Activated naive CD8-positive, alpha-beta T cell treated with anti-CD3 and anti-CD28 coated beads, Interleukin-2, amount 50 U/mL, for 24 hours (primary cell): ENCODE results near the gene TMEM14A.
"Not testable (repeated sequence)": the region's sequence is repeated elsewhere in the genome, so short reads cannot be mapped to it uniquely, and the experiment has no call there.

ENCODE experiments used
- ATAC-seq: fragments of 150-1000 bp; cut with Tn5 transposase; one replicate; pipeline ENCODE4 v1.10.0; 2021
- DNase-seq: peaks from one replicate; pipeline ENCODE4 v3.0.0; 2021
- H3K27ac Mint-ChIP-seq: one replicate; pipeline ENCODE4 v1.8.0; 2021; ENCODE audit warnings: mild to moderate bottlenecking, mixed read lengths
- H3K27me3 Mint-ChIP-seq: one replicate; pipeline ENCODE4 v1.8.0; 2021; ENCODE audit warnings: mixed read lengths
- H3K36me3 Mint-ChIP-seq: one replicate; pipeline ENCODE4 v1.8.0; 2021; ENCODE audit warnings: low read depth, mixed read lengths
- H3K4me1 Mint-ChIP-seq: one replicate; pipeline ENCODE4 v1.8.0; 2021; ENCODE audit warnings: mixed read lengths
- H3K4me3 Mint-ChIP-seq: one replicate; pipeline ENCODE4 v1.8.0; 2021; ENCODE audit warnings: mild to moderate bottlenecking, moderate library complexity, mixed read lengths
- H3K9me3 Mint-ChIP-seq: one replicate; pipeline ENCODE4 v1.8.0; 2021; ENCODE audit warnings: mixed read lengths

Gene TMEM14A

GRCh38 chr6:52696418-52696817, 25.5 kb downstream of the TMEM14A start:
- ATAC-seq = no peak
- no peaks in the 10 kb centered on the region for H3K36me3 Mint-ChIP-seq
- H3K27ac Mint-ChIP-seq = no peak overlapping the region
- H3K4me3 Mint-ChIP-seq = no peak overlapping the region
- peaks cover 13% of the 10 kb centered on the region for H3K27me3 Mint-ChIP-seq
- no peak for DNase-seq
- H3K4me1 Mint-ChIP-seq = no peaks in the 10 kb centered on the region
- peaks cover 2% of the 10 kb centered on the region for H3K9me3 Mint-ChIP-seq

GRCh38 chr6:52697903-52698302, 27.0 kb downstream of the TMEM14A start:
- DNase-seq (no peak), ATAC-seq (no peak)
- Mint-ChIP-seq H3K9me3 (peaks cover 2% of the 10 kb centered on the region), H3K4me3 (no peak overlapping the region), H3K36me3 (no peaks in the 10 kb centered on the region), H3K4me1 (no peaks in the 10 kb centered on the region), H3K27me3 (peaks cover 17% of the 10 kb centered on the region), H3K27ac (no peak overlapping the region)

GRCh38 chr6:52704060-52704459, 33.1 kb downstream of the TMEM14A start:
- H3K36me3 Mint-ChIP-seq = peaks cover 1% of the 10 kb centered on the region
- no peak for ATAC-seq
- H3K4me3 Mint-ChIP-seq = no peak overlapping the region
- no peak for DNase-seq
- peaks cover 8% of the 10 kb centered on the region for H3K9me3 Mint-ChIP-seq
- H3K4me1 Mint-ChIP-seq = no peaks in the 10 kb centered on the region
- peaks cover 13% of the 10 kb centered on the region for H3K27me3 Mint-ChIP-seq
- no peak overlapping the region for H3K27ac Mint-ChIP-seq

GRCh38 chr6:52704781-52705502, 34.0 kb downstream of the TMEM14A start:
- not testable (repeated sequence) for H3K27me3 Mint-ChIP-seq, H3K4me3 Mint-ChIP-seq, ATAC-seq, H3K27ac Mint-ChIP-seq, H3K36me3 Mint-ChIP-seq, H3K4me1 Mint-ChIP-seq, DNase-seq, H3K9me3 Mint-ChIP-seq

GRCh38 chr6:52706001-52706400, 35.1 kb downstream of the TMEM14A start:
- DNase-seq = no peak

GRCh38 chr6:52707963-52708680, 37.2 kb downstream of the TMEM14A start:
- Mint-ChIP-seq H3K36me3 (peaks cover 1% of the 10 kb centered on the region), H3K27me3 (peaks cover 2% of the 10 kb centered on the region)
- ATAC-seq = no peak

More at GRCh38 chr6:52706001-52706400, 35.1 kb downstream of the TMEM14A start:
- H3K4me3 Mint-ChIP-seq = no peak overlapping the region
- H3K9me3 Mint-ChIP-seq = peaks cover 8% of the 10 kb centered on the region
- H3K4me1 Mint-ChIP-seq = no peaks in the 10 kb centered on the region
- H3K36me3 Mint-ChIP-seq = peaks cover 1% of the 10 kb centered on the region
- no peak for ATAC-seq
- peaks cover 6% of the 10 kb centered on the region for H3K27me3 Mint-ChIP-seq
- no peak overlapping the region for H3K27ac Mint-ChIP-seq

GRCh38 chr6:52712136-52712535, 41.2 kb downstream of the TMEM14A start:
- Mint-ChIP-seq H3K4me3 (no peak overlapping the region), H3K36me3 (no peaks in the 10 kb centered on the region), H3K27ac (no peak overlapping the region), H3K27me3 (peaks cover 6% of the 10 kb centered on the region), H3K9me3 (peaks cover 8% of the 10 kb centered on the region), H3K4me1 (no peaks in the 10 kb centered on the region)
- DNase-seq = no peak
- no peak for ATAC-seq

More at GRCh38 chr6:52707963-52708680, 37.2 kb downstream of the TMEM14A start:
- H3K9me3 Mint-ChIP-seq = peaks cover 8% of the 10 kb centered on the region
- no peaks in the 10 kb centered on the region for H3K4me1 Mint-ChIP-seq
- H3K4me3 Mint-ChIP-seq = no peak overlapping the region
- no peak overlapping the region for H3K27ac Mint-ChIP-seq
- DNase-seq = no peak

GRCh38 chr6:52714761-52715160, 43.8 kb downstream of the TMEM14A start:
- not testable (repeated sequence) for H3K4me3 Mint-ChIP-seq, DNase-seq, H3K4me1 Mint-ChIP-seq, H3K9me3 Mint-ChIP-seq, ATAC-seq, H3K27me3 Mint-ChIP-seq, H3K36me3 Mint-ChIP-seq, H3K27ac Mint-ChIP-seq

- no peak for ATAC-seq
- DNase-seq = no peak
- Mint-ChIP-seq H3K27ac (no peak overlapping the region), H3K9me3 (no peaks in the 10 kb centered on the region), H3K4me1 (no peaks in the 10 kb centered on the region), H3K4me3 (no peak overlapping the region), H3K27me3 (peaks cover 10% of the 10 kb centered on the region), H3K36me3 (no peaks in the 10 kb centered on the region)
Observed at GRCh38 chr6:52718550-52718949, 47.6 kb downstream of the TMEM14A start.

- no peaks in the 10 kb centered on the region for H3K4me1 Mint-ChIP-seq
- no peak for ATAC-seq
- no peak for DNase-seq
- H3K4me3 Mint-ChIP-seq = no peak overlapping the region
- H3K9me3 Mint-ChIP-seq = no peaks in the 10 kb centered on the region
- H3K27me3 Mint-ChIP-seq = peaks cover 11% of the 10 kb centered on the region
- H3K36me3 Mint-ChIP-seq = no peaks in the 10 kb centered on the region
- no peak overlapping the region for H3K27ac Mint-ChIP-seq
Observed at GRCh38 chr6:52720321-52720720, 49.4 kb downstream of the TMEM14A start.

- Mint-ChIP-seq H3K36me3 (no peaks in the 10 kb centered on the region), H3K4me3 (no peak overlapping the region), H3K27me3 (peaks cover 8% of the 10 kb centered on the region), H3K9me3 (no peaks in the 10 kb centered on the region), H3K27ac (no peak overlapping the region), H3K4me1 (no peaks in the 10 kb centered on the region)
- DNase-seq = no peak
- ATAC-seq = no peak
Observed at GRCh38 chr6:52724042-52724405, 53.1 kb downstream of the TMEM14A start.

- Mint-ChIP-seq H3K9me3 (no peaks in the 10 kb centered on the region), H3K4me1 (no peaks in the 10 kb centered on the region), H3K36me3 (no peaks in the 10 kb centered on the region), H3K27me3 (peaks cover 8% of the 10 kb centered on the region), H3K4me3 (no peak overlapping the region), H3K27ac (no peak overlapping the region)
- DNase-seq (peak; percentile 61), ATAC-seq (peak; percentile 92)
Observed at GRCh38 chr6:52724406-52725121, 53.7 kb downstream of the TMEM14A start.

- no peak for DNase-seq
- no peak for ATAC-seq
- peaks cover 8% of the 10 kb centered on the region for H3K27me3 Mint-ChIP-seq
- no peak overlapping the region for H3K27ac Mint-ChIP-seq
- H3K4me3 Mint-ChIP-seq = no peak overlapping the region
- H3K36me3 Mint-ChIP-seq = no peaks in the 10 kb centered on the region
- H3K4me1 Mint-ChIP-seq = no peaks in the 10 kb centered on the region
- no peaks in the 10 kb centered on the region for H3K9me3 Mint-ChIP-seq
Observed at GRCh38 chr6:52725143-52725534, 54.2 kb downstream of the TMEM14A start.

- ATAC-seq = no peak
- Mint-ChIP-seq H3K36me3 (no peaks in the 10 kb centered on the region), H3K4me1 (no peaks in the 10 kb centered on the region), H3K9me3 (no peaks in the 10 kb centered on the region), H3K27me3 (peaks cover 8% of the 10 kb centered on the region), H3K27ac (no peak overlapping the region), H3K4me3 (no peak overlapping the region)
- no peak for DNase-seq
Observed at GRCh38 chr6:52725535-52726192, 54.8 kb downstream of the TMEM14A start.
